SK-N-SH (cell line): Measurements from ENCODE around the gene LAMA1.

Source experiments
- CHD2 ChIP-seq: fragments of 150-350 bp; IDR thresholded peaks from 2 replicates; pipeline ENCODE4 v1.6.1; 2018; ENCODE audit warnings: low read length; ENCODE audit not compliant: partially characterized antibody
- CTCF ChIP-seq: fragments of 200-600 bp; sonication (generic); IDR thresholded peaks from 2 replicates; pipeline ENCODE4 v1.6.1; 2017; ENCODE audit warnings: antibody characterized with exemption, mild to moderate bottlenecking, moderate library complexity
- FOXJ3 ChIP-seq: sonication (generic); formaldehyde crosslinking; IDR thresholded peaks from 2 replicates; pipeline ENCODE4 v1.5.1; 2020; ENCODE audit warnings: mild to moderate bottlenecking, missing genetic modification reagents
- GABPA ChIP-seq: IDR thresholded peaks from 2 replicates; pipeline ENCODE4 v1.4.0; 2012; ENCODE audit warnings: low read depth, mild to moderate bottlenecking
- SIN3A ChIP-seq: IDR thresholded peaks from 2 replicates; pipeline ENCODE4 v1.6.1; 2012; ENCODE audit warnings: low read depth, mild to moderate bottlenecking, low read length, moderate library complexity, borderline replicate concordance
- TF ChIP-seq, protein P1 (sequence below): IDR thresholded peaks from 2 replicates; pipeline ENCODE4 v1.6.1; 2012; ENCODE audit warnings: mild to moderate bottlenecking, low read depth, low read length, moderate library complexity
- TF ChIP-seq, protein P2 (sequence below): fragments of 150-350 bp; IDR thresholded peaks from 2 replicates; pipeline ENCODE4 v1.6.1; 2016; ENCODE audit warnings: mild to moderate bottlenecking, low read depth, low read length

DNA sequence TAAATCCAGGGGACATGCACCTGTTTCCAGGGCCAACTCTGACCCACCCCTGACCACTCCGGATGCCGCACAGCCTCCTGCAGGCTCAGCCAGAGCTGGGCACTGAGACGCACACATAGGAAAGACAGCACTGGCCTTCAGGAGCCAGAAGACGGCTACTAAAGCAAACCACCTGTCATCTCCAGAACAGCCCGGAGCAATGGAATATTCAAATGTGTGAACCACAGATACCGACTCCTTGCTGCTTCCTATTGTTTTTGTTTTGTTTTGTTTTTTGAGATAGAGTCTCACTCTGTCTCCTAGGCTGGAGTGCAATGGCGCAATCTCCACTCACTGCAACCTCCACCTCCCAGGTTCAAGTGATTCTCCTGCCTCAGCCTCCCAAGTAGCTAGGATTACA, 94.0 kb downstream of the LAMA1 start:
- no peak for TF ChIP-seq SIN3A
- no peak for TF ChIP-seq CTCF
- no peak for TF ChIP-seq CHD2
- TF ChIP-seq, protein P1, sequence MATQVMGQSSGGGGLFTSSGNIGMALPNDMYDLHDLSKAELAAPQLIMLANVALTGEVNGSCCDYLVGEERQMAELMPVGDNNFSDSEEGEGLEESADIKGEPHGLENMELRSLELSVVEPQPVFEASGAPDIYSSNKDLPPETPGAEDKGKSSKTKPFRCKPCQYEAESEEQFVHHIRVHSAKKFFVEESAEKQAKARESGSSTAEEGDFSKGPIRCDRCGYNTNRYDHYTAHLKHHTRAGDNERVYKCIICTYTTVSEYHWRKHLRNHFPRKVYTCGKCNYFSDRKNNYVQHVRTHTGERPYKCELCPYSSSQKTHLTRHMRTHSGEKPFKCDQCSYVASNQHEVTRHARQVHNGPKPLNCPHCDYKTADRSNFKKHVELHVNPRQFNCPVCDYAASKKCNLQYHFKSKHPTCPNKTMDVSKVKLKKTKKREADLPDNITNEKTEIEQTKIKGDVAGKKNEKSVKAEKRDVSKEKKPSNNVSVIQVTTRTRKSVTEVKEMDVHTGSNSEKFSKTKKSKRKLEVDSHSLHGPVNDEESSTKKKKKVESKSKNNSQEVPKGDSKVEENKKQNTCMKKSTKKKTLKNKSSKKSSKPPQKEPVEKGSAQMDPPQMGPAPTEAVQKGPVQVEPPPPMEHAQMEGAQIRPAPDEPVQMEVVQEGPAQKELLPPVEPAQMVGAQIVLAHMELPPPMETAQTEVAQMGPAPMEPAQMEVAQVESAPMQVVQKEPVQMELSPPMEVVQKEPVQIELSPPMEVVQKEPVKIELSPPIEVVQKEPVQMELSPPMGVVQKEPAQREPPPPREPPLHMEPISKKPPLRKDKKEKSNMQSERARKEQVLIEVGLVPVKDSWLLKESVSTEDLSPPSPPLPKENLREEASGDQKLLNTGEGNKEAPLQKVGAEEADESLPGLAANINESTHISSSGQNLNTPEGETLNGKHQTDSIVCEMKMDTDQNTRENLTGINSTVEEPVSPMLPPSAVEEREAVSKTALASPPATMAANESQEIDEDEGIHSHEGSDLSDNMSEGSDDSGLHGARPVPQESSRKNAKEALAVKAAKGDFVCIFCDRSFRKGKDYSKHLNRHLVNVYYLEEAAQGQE, result no peak
- TF ChIP-seq GABPA, result no peak
- TF ChIP-seq FOXJ3, result no peak
- TF ChIP-seq, protein P2, sequence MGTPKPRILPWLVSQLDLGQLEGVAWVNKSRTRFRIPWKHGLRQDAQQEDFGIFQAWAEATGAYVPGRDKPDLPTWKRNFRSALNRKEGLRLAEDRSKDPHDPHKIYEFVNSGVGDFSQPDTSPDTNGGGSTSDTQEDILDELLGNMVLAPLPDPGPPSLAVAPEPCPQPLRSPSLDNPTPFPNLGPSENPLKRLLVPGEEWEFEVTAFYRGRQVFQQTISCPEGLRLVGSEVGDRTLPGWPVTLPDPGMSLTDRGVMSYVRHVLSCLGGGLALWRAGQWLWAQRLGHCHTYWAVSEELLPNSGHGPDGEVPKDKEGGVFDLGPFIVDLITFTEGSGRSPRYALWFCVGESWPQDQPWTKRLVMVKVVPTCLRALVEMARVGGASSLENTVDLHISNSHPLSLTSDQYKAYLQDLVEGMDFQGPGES, result no peak
